Thoracic aorta (tissue), 2 donors: ENCODE data around the gene UBE2R2. TPM values are rescaled to one million over a fixed set of nuclear protein-coding genes. Genes with fewer than 3 reads are reported as not detected.

Experiments used
- ATAC-seq: fragments of 150-250 bp; one replicate; pipeline ENCODE4 v1.8.0; 2017; ENCODE audit warnings: low read depth; ENCODE audit not compliant: insufficient number of reproducible peaks, low FRiP score
- DNase-seq: peaks from one replicate; pipeline ENCODE4 v3.0.0-alpha.2; 2020; ENCODE audit warnings: low spot score
- H3K27ac ChIP-seq, 2 donors: fragments of 200-600 bp; sonication (generic); 1 replicate in 1 of 2; 2 replicates in 1 of 2; pipeline ENCODE4 v1.5.1; 2016; ENCODE audit warnings: mild to moderate bottlenecking in 2 of 2, moderate library complexity in 2 of 2
- H3K27me3 ChIP-seq: fragments of 200-600 bp; sonication (generic); replicated peaks from 2 replicates; pipeline ENCODE4 v1.6.0; 2016; ENCODE audit warnings: mild to moderate bottlenecking; ENCODE audit not compliant: insufficient read depth
- H3K36me3 ChIP-seq: fragments of 200-600 bp; sonication (generic); one replicate; pipeline ENCODE4 v1.5.1; 2016
- H3K4me1 ChIP-seq, 2 donors: fragments of 200-600 bp; sonication (generic); 1 replicate in 1 of 2; 2 replicates in 1 of 2; pipeline versions ENCODE4 v1.5.1 to v1.6.0; 2016; ENCODE audit warnings: low read depth in 2 of 2, mild to moderate bottlenecking in 1 of 2; ENCODE audit not compliant: control insufficient read depth in 1 of 2
- H3K4me3 ChIP-seq: fragments of 200-600 bp; sonication (generic); 2 replicates; pipeline ENCODE4 v1.5.1; 2016; ENCODE audit warnings: mild to moderate bottlenecking
- H3K9me3 ChIP-seq: fragments of 200-600 bp; sonication (generic); 2 replicates; pipeline ENCODE4 v1.5.1; 2016
- CTCF ChIP-seq: fragments of 200-600 bp; sonication (generic); IDR thresholded peaks from one replicate; pipeline ENCODE4 v1.5.1; 2019; ENCODE audit warnings: antibody characterized with exemption
- total RNA-seq, 2 donors: library from RNA; depleted of rRNA; stranded (reverse); fragments of >200 nt; gene quantifications; one replicate each; pipeline versions ENCODE4 v1.1.0 to v1.2.3, GENCODE V29; 2016

The UBE2R2 gene
- total RNA-seq, 2 donors from 2014 or later, result 21.3 to 32.5 TPM

DNA sequence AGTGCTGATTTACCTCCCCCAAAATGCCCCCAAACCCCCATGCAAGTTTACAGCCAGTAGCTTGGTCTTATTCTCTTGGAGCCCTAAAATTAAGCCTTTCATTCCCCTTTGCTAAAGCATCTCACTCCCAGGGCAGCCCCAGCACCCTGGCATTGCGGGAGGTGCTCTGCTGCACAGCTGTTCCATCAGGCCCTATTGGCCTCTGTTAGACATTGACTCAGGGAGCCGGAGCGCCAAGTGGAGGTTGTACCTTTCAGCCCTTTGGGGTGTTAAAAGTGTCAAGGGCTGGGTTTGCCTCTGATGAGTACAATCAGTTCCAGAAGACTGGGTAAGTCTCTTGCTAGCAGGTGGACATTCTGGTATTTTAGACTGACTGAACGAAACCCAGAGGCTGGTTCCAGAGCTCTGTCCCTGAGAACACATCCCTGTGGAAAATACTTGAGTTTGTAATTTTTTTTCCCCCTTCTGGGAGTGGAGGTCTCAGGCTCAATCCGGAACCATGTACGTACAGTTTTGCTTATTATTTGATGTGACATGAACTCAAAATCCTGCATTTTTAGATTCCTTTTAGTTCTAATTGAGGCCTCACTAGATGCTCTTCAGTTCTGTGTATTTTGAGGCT lies 102.4 kb downstream of the UBE2R2 start:
- no peak overlapping the region for H3K27ac ChIP-seq
- no peak for ATAC-seq
- peaks cover 57% of the 10 kb centered on the region for H3K36me3 ChIP-seq

DNA sequence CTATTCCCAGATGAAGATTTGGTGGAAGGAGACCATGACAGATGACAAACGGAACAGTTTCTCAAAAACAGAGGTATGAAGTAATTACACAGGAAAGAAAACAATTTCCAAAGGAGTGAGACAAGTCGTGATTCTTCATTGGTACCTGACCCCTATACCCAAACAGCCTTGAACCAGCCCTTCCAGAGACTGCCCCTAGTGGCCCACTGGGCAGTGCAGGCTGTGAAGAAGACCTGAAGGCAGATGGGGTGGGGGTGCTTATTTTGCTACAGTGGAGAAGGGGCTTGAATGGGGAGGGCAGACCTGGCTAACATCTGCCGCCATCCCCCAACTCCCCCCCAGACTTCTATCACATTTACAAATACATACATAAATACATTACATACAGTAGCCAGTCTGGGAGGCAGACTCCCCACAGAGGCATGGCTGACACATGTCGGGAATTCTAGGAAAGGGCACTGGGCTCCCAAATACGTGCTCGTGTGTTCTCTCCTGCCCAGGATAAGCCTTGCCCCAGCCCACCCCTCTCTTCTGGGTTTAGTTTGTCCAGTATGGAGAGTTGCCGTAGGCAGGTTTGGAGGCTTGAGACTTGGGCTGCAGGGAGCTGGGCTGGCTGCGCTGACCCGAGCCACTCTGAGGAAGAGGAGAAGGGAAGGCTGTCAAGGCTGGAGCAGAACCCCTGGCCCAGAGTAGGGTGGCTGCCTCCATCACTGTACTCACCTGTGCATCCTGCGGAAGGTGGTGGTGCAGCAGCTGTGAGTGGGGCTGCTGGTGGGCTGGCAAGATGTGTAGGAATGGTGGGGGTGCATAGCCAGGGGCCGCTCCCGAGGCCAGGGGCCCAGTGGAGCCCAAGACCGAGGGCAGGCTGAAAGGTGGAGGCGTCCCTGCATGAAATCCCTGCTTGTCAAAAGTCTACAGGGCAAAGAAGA lies 105.3 kb downstream of the UBE2R2 start:
- Histone ChIP-seq H3K27me3 (no peaks in the 10 kb centered on the region), H3K4me3 (no peak overlapping the region), H3K9me3 (no peaks in the 10 kb centered on the region), H3K4me1 (peaks cover 0 to 25% of the 10 kb centered on the region in 2 donors), H3K36me3 (peaks cover 63% of the 10 kb centered on the region), H3K27ac (no peak overlapping the region)
- TF ChIP-seq CTCF, result peak; percentile 49
- ATAC-seq, result no peak
- DNase-seq, result no peak

More for the DNA sequence above, 102.4 kb downstream of the UBE2R2 start:
- no peak for TF ChIP-seq CTCF
- Histone ChIP-seq H3K4me1 (peaks cover 0 to 9% of the 10 kb centered on the region in 2 donors), H3K9me3 (no peaks in the 10 kb centered on the region), H3K27me3 (no peaks in the 10 kb centered on the region), H3K4me3 (no peak overlapping the region)
- DNase-seq, result no peak

- peak overlapping the region in 1 of 2 donors; percentile 46 for H3K27ac ChIP-seq
- peaks cover 65% of the 10 kb centered on the region for H3K36me3 ChIP-seq
- no peak for TF ChIP-seq CTCF
- H3K9me3 ChIP-seq, result no peaks in the 10 kb centered on the region
- H3K27me3 ChIP-seq, result no peaks in the 10 kb centered on the region
- H3K4me3 ChIP-seq, result no peak overlapping the region
- H3K4me1 ChIP-seq, result peaks cover 0 to 25% of the 10 kb centered on the region in 2 donors
- no peak for DNase-seq
- no peak for ATAC-seq
Observed at GRCh38 chr9:33923079-33923478, 106.1 kb downstream of the UBE2R2 start.

DNA sequence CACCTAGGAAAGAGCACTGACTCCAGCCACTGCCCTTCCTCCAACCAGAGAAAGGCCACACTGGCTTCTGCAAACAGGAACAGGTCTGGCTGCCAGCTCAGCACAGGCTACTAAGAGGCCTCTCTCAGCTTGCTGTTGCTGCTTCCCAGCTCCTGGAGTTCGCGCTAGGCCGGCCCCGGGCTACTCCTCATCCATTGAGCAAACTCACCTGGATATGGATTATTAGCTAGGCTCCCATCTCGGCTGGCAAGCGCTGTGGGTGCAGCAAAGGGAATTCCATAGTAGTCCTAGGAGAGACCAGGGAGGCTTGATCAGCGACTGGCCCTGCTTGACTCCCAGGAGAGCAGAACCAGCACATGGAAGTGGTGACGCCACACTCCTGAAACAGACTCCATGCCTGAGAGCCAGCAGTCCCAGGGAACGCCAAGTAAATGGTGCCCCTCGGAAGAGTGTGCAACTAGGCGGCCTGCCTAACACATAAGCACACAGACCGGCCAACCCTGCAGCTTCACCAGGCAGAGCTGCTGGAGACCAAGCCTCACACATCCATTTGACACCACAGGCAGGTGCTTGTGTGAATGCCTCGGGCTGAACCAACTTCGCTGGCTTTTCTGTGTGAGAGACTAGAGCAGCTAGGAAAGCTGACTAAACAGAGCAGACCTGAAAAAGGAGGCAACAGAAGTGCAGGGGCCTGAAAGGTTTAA lies 107.2 kb downstream of the UBE2R2 start:
- H3K27ac ChIP-seq, result peak overlapping the region; percentile 35 to 46
- no peak for TF ChIP-seq CTCF
- no peak for DNase-seq
- ATAC-seq, result no peak
- no peaks in the 10 kb centered on the region for H3K27me3 ChIP-seq
- no peak overlapping the region for H3K4me3 ChIP-seq
- peaks cover 63% of the 10 kb centered on the region for H3K36me3 ChIP-seq
- no peaks in the 10 kb centered on the region for H3K9me3 ChIP-seq
- H3K4me1 ChIP-seq, result peaks cover 0 to 25% of the 10 kb centered on the region in 2 donors
